ENCODE results near the gene UTS2B.

UTS2B gene

GRCh38 chr3:191329654-191330529 is at the start of gene UTS2B:
UTS2B (minus strand) TSS chr3:191330526; CDS start chr3:191282189, 48,337 bp downstream.
- no peak for DNase-seq (ENCODE audit: low read depth in 2 of 3, low spot score in 2 of 3)

GRCh38 chr3:191380001-191380400 is 49.7 kb upstream of the UTS2B start:
- DNase-seq (ENCODE audit: low read depth in 2 of 3, low spot score in 2 of 3): no peak

- DNase-seq (ENCODE audit: low read depth in 2 of 3, low spot score in 2 of 3): no peak
Measured at GRCh38 chr3:191379446-191379845, 49.1 kb upstream of the UTS2B start.

- no peak for DNase-seq (ENCODE audit: low read depth in 2 of 3, low spot score in 2 of 3)
Measured at GRCh38 chr3:191378142-191378812, 48.0 kb upstream of the UTS2B start.

- DNase-seq (ENCODE audit: low read depth in 2 of 3, low spot score in 2 of 3): no peak
Measured at GRCh38 chr3:191376516-191377141, 46.3 kb upstream of the UTS2B start.

GRCh38 chr3:191373327-191373726 is 43.0 kb upstream of the UTS2B start:
- DNase-seq (ENCODE audit: low read depth in 2 of 3, low spot score in 2 of 3): no peak

- no peak for DNase-seq (ENCODE audit: low read depth in 2 of 3, low spot score in 2 of 3)
Measured at GRCh38 chr3:191372122-191372521, 41.8 kb upstream of the UTS2B start.

GRCh38 chr3:191369616-191370010 is 39.3 kb upstream of the UTS2B start:
- no peak for DNase-seq (ENCODE audit: low read depth in 2 of 3, low spot score in 2 of 3)

- no peak for DNase-seq (ENCODE audit: low read depth in 2 of 3, low spot score in 2 of 3)
Measured at GRCh38 chr3:191368755-191369615, 38.7 kb upstream of the UTS2B start.

- DNase-seq (ENCODE audit: low read depth in 2 of 3, low spot score in 2 of 3): no peak
Measured at GRCh38 chr3:191366675-191367074, 36.3 kb upstream of the UTS2B start.

GRCh38 chr3:191363221-191363620 is 32.9 kb upstream of the UTS2B start:
- DNase-seq (ENCODE audit: low read depth in 2 of 3, low spot score in 2 of 3): no peak

- DNase-seq (ENCODE audit: low read depth in 2 of 3, low spot score in 2 of 3): no peak
Measured at GRCh38 chr3:191362524-191363090, 32.3 kb upstream of the UTS2B start.

GRCh38 chr3:191362037-191362436 is 31.7 kb upstream of the UTS2B start:
- DNase-seq (ENCODE audit: low read depth in 2 of 3, low spot score in 2 of 3): no peak

- DNase-seq (ENCODE audit: low read depth in 2 of 3, low spot score in 2 of 3): no peak
Measured at GRCh38 chr3:191361456-191361855, 31.1 kb upstream of the UTS2B start.

- no peak for DNase-seq (ENCODE audit: low read depth in 2 of 3, low spot score in 2 of 3)
Measured at GRCh38 chr3:191360620-191361019, 30.3 kb upstream of the UTS2B start.

- no peak for DNase-seq (ENCODE audit: low read depth in 2 of 3, low spot score in 2 of 3)
Measured at GRCh38 chr3:191358929-191359328, 28.6 kb upstream of the UTS2B start.

- DNase-seq (ENCODE audit: low read depth in 2 of 3, low spot score in 2 of 3): no peak
Measured at GRCh38 chr3:191357909-191358308, 27.6 kb upstream of the UTS2B start.

- DNase-seq (ENCODE audit: low read depth in 2 of 3, low spot score in 2 of 3): no peak
Measured at GRCh38 chr3:191356631-191357439, 26.5 kb upstream of the UTS2B start.

- DNase-seq (ENCODE audit: low read depth in 2 of 3, low spot score in 2 of 3): no peak
Measured at GRCh38 chr3:191355406-191355805, 25.1 kb upstream of the UTS2B start.

All from activated CD8-positive, alpha-beta memory T cell treated with anti-CD3 and anti-CD28 coated beads for 48 hours (primary cell).